Spleen (tissue), 11 donors: ENCODE results near the gene BCOR. TPM values are rescaled to one million over a fixed set of nuclear protein-coding genes. Genes with fewer than 3 reads are reported as not detected.

Source experiments
- DNase-seq: peaks from one replicate; pipeline ENCODE4 v3.0.0-alpha.2; 2020
- H3K27ac ChIP-seq, 8 donors: fragments of 200-600 bp; sonication (generic) in 7 of 8; 1 replicate in 4 of 8; 2 replicates in 4 of 8; pipeline versions ENCODE4 v1.5.0 to v1.8.0; 2016 to 2021; ENCODE audit warnings: inconsistent platforms in 4 of 8, mild to moderate bottlenecking in 4 of 8, moderate library complexity in 1 of 8
- H3K27me3 ChIP-seq, 7 donors: fragments of 200-600 bp; sonication (generic) in 6 of 7; replicated peaks in 1 of 7; 1 replicate in 4 of 7; 2 replicates in 3 of 7; pipeline versions ENCODE4 v1.5.0 to v1.8.0; 2016 to 2021; ENCODE audit warnings: inconsistent platforms in 3 of 7, mild to moderate bottlenecking in 1 of 7
- H3K36me3 ChIP-seq, 6 donors: fragments of 200-600 bp; sonication (generic) in 5 of 6; 1 replicate in 4 of 6; 2 replicates in 2 of 6; pipeline versions ENCODE4 v1.5.0 to v1.8.0; 2016 to 2021; ENCODE audit warnings: inconsistent platforms in 2 of 6
- H3K4me1 ChIP-seq, 6 donors: fragments of 200-600 bp; sonication (generic) in 5 of 6; 1 replicate in 3 of 6; 2 replicates in 3 of 6; pipeline versions ENCODE4 v1.5.0 to v1.8.0; 2016 to 2021; ENCODE audit warnings: inconsistent platforms in 3 of 6
- H3K4me3 ChIP-seq, 8 donors: fragments of 200-600 bp; sonication (generic) in 7 of 8; 1 replicate in 4 of 8; 2 replicates in 4 of 8; pipeline versions ENCODE4 v1.5.0 to v1.8.0; 2016 to 2021; ENCODE audit warnings: inconsistent platforms in 4 of 8, mild to moderate bottlenecking in 4 of 8, moderate library complexity in 2 of 8
- H3K9me3 ChIP-seq, 8 donors: fragments of 200-600 bp; sonication (generic) in 7 of 8; 1 replicate in 4 of 8; 2 replicates in 4 of 8; pipeline versions ENCODE4 v1.5.0 to v1.8.0; 2016 to 2021; ENCODE audit warnings: inconsistent platforms in 4 of 8
- POLR2A ChIP-seq, 3 donors: fragments of 450-650 bp; IDR thresholded peaks; one replicate each; pipeline ENCODE4 v1.5.1; 2017; ENCODE audit warnings: antibody characterized with exemption in 3 of 3, mild to moderate bottlenecking in 1 of 3
- POLR2AphosphoS5 ChIP-seq, 3 donors: sonication (generic); formaldehyde crosslinking; IDR thresholded peaks; one replicate each; pipeline ENCODE4 v1.5.1; 2017; ENCODE audit warnings: antibody characterized with exemption in 3 of 3
- whole genome bisulfite sequencing, 5 donors: extraction: QIAGEN DNeasy Blood & Tissue Kit in 3 of 5; methylation state at CpG; one replicate each; pipeline versions ENCODE4 v1.1.5 to v1.1.7; 2013 to 2018; 5-methylcytosine and 5-hydroxymethylcytosine counted together
- intact Hi-C: fragments of 100-400 bp; cut with DNase I; formaldehyde crosslinking; loops from one replicate; pipeline ENCODE4 v1.15.0; 2023; ENCODE audit warnings: low total_unique reads
- polyA plus RNA-seq, 3 donors: library from polyadenylated mRNA; stranded (reverse); fragments of 200-250 nt; gene quantifications; one replicate each; pipeline ENCODE4 v1.2.1, GENCODE V29; 2013
- total RNA-seq, 7 donors: library from RNA; depleted of rRNA in 3 of 7; stranded (reverse); fragments of >200 nt in 3 of 7; fragmentation: NEBNext Ultra II Directional in 4 of 7; extraction: Animal tissue kit (Norgen Biotek cat#: 25700) in 4 of 7; gene quantifications; one replicate each; pipeline versions ENCODE4 v1.1.0 to v1.2.1, GENCODE V29; 2016 to 2021
- TF ChIP-seq, protein P1 (sequence below), 11 experiments: fragments of 200-600 bp in 7 of 11; fragments of 450-650 bp in 4 of 11; sonication (generic) in 4 of 11; IDR thresholded peaks in 8 of 11; conservative IDR thresholded peaks in 3 of 11; 1 replicate in 7 of 11; 2 replicates in 4 of 11; pipeline versions ENCODE4 v1.4.0 to v1.8.0; 2016 to 2021; ENCODE audit warnings: antibody characterized with exemption in 11 of 11, inconsistent platforms in 4 of 11, mild to moderate bottlenecking in 1 of 11
- donor health status: healthy with polysubstance abuse.
- donor health status: DM: no; HTN: no; CAD: no; lungs with moderate emphysema.
- donor health status: DM: no; HTN: no; CAD: no.
- donor health status: Bipolar disorder and iron deficiency.
- donor health status: healthy.
- donor health status: DM: no; HTN: no; CAD: no.
- donor health status: DM: yes; HTN: yes; CAD: no.

BCOR gene
- total and polyA plus RNA-seq, 10 donors, result 8.3 to 38.6 (median 29.0) TPM

DNA sequence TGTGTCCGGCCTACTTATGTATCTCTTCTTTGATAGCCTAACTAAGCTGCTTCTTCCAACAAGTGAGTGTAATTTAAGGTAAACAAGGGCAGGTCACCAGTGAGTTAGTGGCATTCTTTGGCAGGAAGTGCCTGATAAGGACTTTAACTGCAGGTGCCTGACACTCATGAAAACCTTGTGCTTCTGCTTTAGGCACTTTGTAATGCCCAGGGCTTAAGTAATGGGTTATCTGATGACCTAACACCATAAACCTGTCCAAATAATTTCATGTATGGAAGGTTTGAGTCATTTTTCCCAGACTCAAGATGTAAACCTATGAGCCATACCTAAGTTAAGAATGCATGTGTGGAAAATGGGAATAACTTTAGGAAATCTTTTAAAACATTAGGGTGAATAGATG lies 43.0 kb downstream of the BCOR start:
- Histone ChIP-seq H3K4me1 (no peaks in the 10 kb centered on the region), H3K9me3 (peaks cover 7 to 37% (median 25%) of the 10 kb centered on the region in 8 donors), H3K27me3 (no peaks in the 10 kb centered on the region), H3K27ac (no peak overlapping the region), H3K4me3 (no peak overlapping the region), H3K36me3 (peaks cover 4 to 100% (median 74%) of the 10 kb centered on the region in 6 donors)
- TF ChIP-seq POLR2A (IDR thresholded peaks at IDR 0.05) (no peak), POLR2AphosphoS5 (IDR thresholded peaks at IDR 0.05) (no peak)
- TF ChIP-seq, protein P1, sequence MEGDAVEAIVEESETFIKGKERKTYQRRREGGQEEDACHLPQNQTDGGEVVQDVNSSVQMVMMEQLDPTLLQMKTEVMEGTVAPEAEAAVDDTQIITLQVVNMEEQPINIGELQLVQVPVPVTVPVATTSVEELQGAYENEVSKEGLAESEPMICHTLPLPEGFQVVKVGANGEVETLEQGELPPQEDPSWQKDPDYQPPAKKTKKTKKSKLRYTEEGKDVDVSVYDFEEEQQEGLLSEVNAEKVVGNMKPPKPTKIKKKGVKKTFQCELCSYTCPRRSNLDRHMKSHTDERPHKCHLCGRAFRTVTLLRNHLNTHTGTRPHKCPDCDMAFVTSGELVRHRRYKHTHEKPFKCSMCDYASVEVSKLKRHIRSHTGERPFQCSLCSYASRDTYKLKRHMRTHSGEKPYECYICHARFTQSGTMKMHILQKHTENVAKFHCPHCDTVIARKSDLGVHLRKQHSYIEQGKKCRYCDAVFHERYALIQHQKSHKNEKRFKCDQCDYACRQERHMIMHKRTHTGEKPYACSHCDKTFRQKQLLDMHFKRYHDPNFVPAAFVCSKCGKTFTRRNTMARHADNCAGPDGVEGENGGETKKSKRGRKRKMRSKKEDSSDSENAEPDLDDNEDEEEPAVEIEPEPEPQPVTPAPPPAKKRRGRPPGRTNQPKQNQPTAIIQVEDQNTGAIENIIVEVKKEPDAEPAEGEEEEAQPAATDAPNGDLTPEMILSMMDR (IDR thresholded peaks at IDR 0.05 in 8 of 11, conservative IDR thresholded peaks at IDR 0.05 in 3 of 11), result no peak
- no peak for DNase-seq
- intact Hi-C loops, result no loop called here
- WGBS, 5 donors, result 86 to 100% (median 100%) methylated on average over 1 of the region's 1 CpG

DNA sequence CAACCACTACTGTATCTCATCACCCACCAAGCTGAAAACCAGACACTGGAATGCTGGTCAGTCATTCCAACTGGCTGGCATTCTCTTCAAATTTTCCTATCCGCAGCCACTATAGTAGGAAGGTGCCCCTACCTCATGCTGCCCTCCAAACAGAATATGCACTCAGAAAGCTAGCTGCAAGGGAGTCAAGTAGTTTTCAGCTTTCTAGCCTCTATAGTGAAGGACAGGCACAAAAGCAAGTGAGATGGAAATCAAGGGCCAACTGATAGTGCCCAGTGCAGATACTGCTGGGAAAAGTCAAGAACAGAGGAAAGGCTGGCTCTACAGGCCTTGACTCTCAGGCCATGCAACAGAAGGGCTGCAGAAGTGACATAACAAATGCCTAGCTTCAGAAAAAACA lies 47.2 kb downstream of the BCOR start:
- H3K27me3 ChIP-seq, result no peaks in the 10 kb centered on the region
- H3K4me1 ChIP-seq, result no peaks in the 10 kb centered on the region
- H3K9me3 ChIP-seq, result peaks cover 7 to 66% (median 34%) of the 10 kb centered on the region in 8 donors
- TF ChIP-seq, protein P1 (IDR thresholded peaks at IDR 0.05 in 8 of 11, conservative IDR thresholded peaks at IDR 0.05 in 3 of 11), result no peak
- no peak for TF ChIP-seq POLR2AphosphoS5 (IDR thresholded peaks at IDR 0.05)
- TF ChIP-seq POLR2A (IDR thresholded peaks at IDR 0.05), result no peak
- 94 to 100% (median 96%) methylated on average over 1 of the region's 1 CpG; no CpG with 5 or more reads in 1 of the 5 donors for WGBS, 5 donors
- H3K4me3 ChIP-seq, result no peak overlapping the region
- no peak overlapping the region for H3K27ac ChIP-seq
- no peak for DNase-seq
- intact Hi-C loops, result no loop called here
- peaks cover 4 to 78% (median 70%) of the 10 kb centered on the region in 6 donors for H3K36me3 ChIP-seq

DNA sequence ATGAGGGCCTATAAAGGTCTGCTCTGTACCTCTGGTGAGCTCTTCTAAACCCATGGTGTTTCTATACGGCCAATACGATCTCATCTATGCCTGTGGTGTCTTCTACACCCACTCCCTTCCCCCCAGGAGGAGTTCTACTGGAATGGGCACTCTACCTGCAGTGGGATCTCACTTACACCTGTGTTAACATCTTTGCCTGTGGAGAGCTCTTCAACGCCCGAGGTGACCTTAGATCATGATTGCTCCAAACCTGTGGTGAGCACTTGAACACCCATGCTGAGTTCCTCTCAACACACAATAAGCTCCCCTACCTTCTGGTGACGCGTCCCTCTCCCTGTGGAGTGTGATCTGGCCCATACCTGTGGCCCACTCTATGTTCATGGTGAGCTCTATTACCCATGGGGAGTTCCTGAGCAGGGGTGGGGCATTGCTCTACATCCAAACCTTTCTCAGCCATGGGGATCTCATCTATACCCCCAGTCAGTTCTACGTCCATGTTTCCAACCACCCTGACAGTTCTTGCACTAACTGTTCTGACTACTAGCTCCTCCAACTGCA lies 48.6 kb downstream of the BCOR start:
- no peaks in the 10 kb centered on the region for H3K4me1 ChIP-seq
- no peak overlapping the region for H3K4me3 ChIP-seq
- intact Hi-C loops, result no loop called here
- H3K9me3 ChIP-seq, result peaks cover 7 to 73% (median 34%) of the 10 kb centered on the region in 8 donors
- TF ChIP-seq POLR2AphosphoS5 (IDR thresholded peaks at IDR 0.05) (no peak), POLR2A (IDR thresholded peaks at IDR 0.05) (no peak)
- TF ChIP-seq, protein P1 (IDR thresholded peaks at IDR 0.05 in 8 of 11, conservative IDR thresholded peaks at IDR 0.05 in 3 of 11), result no peak
- peaks cover 4 to 64% (median 57%) of the 10 kb centered on the region in 6 donors for H3K36me3 ChIP-seq
- DNase-seq, result no peak
- H3K27me3 ChIP-seq, result no peaks in the 10 kb centered on the region
- 87 to 100% (median 95%) methylated on average over 5 to 7 of the region's 7 CpGs for WGBS, 5 donors
- H3K27ac ChIP-seq, result no peak overlapping the region

DNA sequence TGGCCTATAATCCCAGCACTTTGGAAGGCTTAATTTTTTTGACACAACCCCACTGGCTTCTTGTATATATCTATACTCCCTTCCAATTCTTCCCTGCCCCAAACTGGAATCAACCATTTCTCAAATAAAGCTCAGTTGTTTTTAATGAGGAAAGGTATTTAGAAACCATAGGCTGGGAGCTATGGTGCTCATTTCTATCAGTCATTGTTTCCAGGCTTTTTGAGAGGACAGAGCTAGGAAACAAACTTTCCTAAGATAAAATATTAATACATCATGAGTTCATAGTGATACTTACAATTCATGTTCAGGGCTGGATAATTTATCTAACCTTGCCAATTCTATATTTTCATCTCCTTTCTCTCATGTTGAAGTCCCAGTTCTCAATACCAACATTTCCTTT lies 50.3 kb downstream of the BCOR start:
- Histone ChIP-seq H3K27me3 (no peaks in the 10 kb centered on the region), H3K27ac (no peak overlapping the region), H3K36me3 (peaks cover 4 to 47% (median 41%) of the 10 kb centered on the region in 6 donors), H3K4me1 (no peaks in the 10 kb centered on the region), H3K9me3 (peaks cover 7 to 65% (median 32%) of the 10 kb centered on the region in 8 donors), H3K4me3 (no peak overlapping the region)
- intact Hi-C loops, result no loop called here
- TF ChIP-seq, protein P1 (IDR thresholded peaks at IDR 0.05 in 8 of 11, conservative IDR thresholded peaks at IDR 0.05 in 3 of 11), result no peak
- TF ChIP-seq POLR2AphosphoS5 (IDR thresholded peaks at IDR 0.05) (no peak), POLR2A (IDR thresholded peaks at IDR 0.05) (no peak)
- DNase-seq, result no peak
